RWPE2 (cell line): Measurements from ENCODE around the gene NRF1.

Experiments used
- ATAC-seq: fragments of 200-7000 bp; cut with Tn5 transposase; 3 replicates; pipeline ENCODE4 v1.9.1; 2021; ENCODE audit warnings: low read depth
- DNase-seq: peaks from one replicate; pipeline ENCODE4 v3.0.0-alpha.2; 2020; ENCODE audit warnings: low spot score
- H3K27ac ChIP-seq: fragments of 450-650 bp; 2 replicates; pipeline ENCODE4 v1.5.1; 2017; ENCODE audit warnings: mild to moderate bottlenecking; ENCODE audit not compliant: poor library complexity, severe bottlenecking
- H3K27me3 ChIP-seq: fragments of 250-450 bp; sonication (Bioruptor Pico); 2 replicates; pipeline ENCODE4 v1.5.1; 2021; ENCODE audit warnings: mild to moderate bottlenecking, moderate library complexity; ENCODE audit not compliant: insufficient read depth, poor library complexity, severe bottlenecking
- H3K36me3 ChIP-seq: fragments of 250-450 bp; sonication (Bioruptor Pico); 2 replicates; pipeline ENCODE4 v1.5.1; 2020; ENCODE audit warnings: low read depth, mild to moderate bottlenecking, moderate library complexity
- H3K4me1 ChIP-seq: fragments of 250-450 bp; sonication (Bioruptor Pico); 2 replicates; pipeline ENCODE4 v1.5.1; 2021; ENCODE audit warnings: mild to moderate bottlenecking, moderate library complexity; ENCODE audit not compliant: insufficient read depth, poor library complexity, severe bottlenecking
- H3K4me3 ChIP-seq: fragments of 250-450 bp; sonication (Bioruptor Pico); 2 replicates; pipeline ENCODE4 v1.5.1; 2021; ENCODE audit warnings: mild to moderate bottlenecking, moderate library complexity; ENCODE audit not compliant: severe bottlenecking
- H3K9me3 ChIP-seq: fragments of 250-450 bp; sonication (Bioruptor Pico); 2 replicates; pipeline ENCODE4 v1.5.1; 2021; ENCODE audit warnings: mild to moderate bottlenecking, moderate library complexity; ENCODE audit not compliant: severe bottlenecking
- CTCF ChIP-seq: fragments of 450-650 bp; IDR thresholded peaks from one replicate; pipeline ENCODE4 v1.5.1; 2017; ENCODE audit warnings: mild to moderate bottlenecking, moderate library complexity; ENCODE audit not compliant: poor library complexity, severe bottlenecking

Gene NRF1

GRCh38 chr7:129799350-129799955, 187.9 kb downstream of the NRF1 start:
- no peak for TF ChIP-seq CTCF
- ATAC-seq (no peak), DNase-seq (no peak)
- H3K9me3 ChIP-seq = no peaks in the 10 kb centered on the region
- no peaks in the 10 kb centered on the region for H3K4me1 ChIP-seq
- H3K27ac ChIP-seq = no peak overlapping the region
- H3K27me3 ChIP-seq = no peaks in the 10 kb centered on the region
- H3K36me3 ChIP-seq = no peaks in the 10 kb centered on the region
- H3K4me3 ChIP-seq = no peak overlapping the region

DNA sequence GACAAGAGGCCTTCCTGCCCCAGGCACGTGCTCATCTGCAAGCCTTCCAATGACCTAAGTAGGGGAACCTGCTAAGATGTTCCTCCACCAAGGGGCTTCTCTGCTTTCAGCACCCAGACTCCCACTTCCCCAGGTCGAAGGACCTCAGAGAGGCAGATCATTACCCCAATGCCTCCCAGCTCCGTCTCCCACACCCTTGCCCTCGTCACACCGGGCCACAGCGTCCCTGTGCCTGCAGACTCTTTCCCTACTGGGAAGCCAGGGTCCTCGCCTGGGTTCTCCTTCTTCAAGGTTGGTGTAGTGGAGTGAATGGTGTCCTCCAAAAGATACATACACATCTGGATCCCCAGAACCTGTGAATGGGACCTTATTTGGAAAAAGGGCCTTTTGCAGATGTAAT, 189.4 kb downstream of the NRF1 start:
- no peak for DNase-seq
- no peak for ATAC-seq
- Histone ChIP-seq H3K4me3 (no peak overlapping the region), H3K4me1 (no peaks in the 10 kb centered on the region), H3K36me3 (no peaks in the 10 kb centered on the region), H3K27ac (no peak overlapping the region), H3K9me3 (no peaks in the 10 kb centered on the region), H3K27me3 (no peaks in the 10 kb centered on the region)
- TF ChIP-seq CTCF = no peak

DNA sequence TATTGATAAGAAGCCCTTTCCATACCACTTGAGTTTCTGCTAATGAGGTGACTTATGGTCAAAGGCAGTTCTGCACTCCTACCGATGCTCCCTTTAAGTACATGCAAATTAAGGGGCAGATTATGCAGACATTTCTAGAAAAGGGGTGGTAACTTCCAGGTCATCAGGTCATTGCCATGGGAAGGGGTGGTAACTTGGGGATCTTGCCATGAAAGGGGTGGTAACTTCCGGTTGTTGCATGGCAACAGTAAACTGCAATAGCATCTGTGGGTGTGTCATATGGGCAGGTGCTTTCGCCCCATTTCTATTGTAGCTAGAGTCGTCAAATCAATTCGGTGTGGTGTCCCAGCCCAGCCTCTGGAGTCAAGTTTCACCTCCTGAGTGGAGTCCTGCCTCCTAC, 190.4 kb downstream of the NRF1 start:
- Histone ChIP-seq H3K9me3 (no peaks in the 10 kb centered on the region), H3K27me3 (no peaks in the 10 kb centered on the region), H3K27ac (no peak overlapping the region), H3K4me3 (no peak overlapping the region), H3K4me1 (no peaks in the 10 kb centered on the region), H3K36me3 (no peaks in the 10 kb centered on the region)
- no peak for DNase-seq
- TF ChIP-seq CTCF = no peak
- no peak for ATAC-seq

- ATAC-seq (no peak), DNase-seq (no peak)
- Histone ChIP-seq H3K9me3 (no peaks in the 10 kb centered on the region), H3K36me3 (no peaks in the 10 kb centered on the region), H3K4me3 (no peak overlapping the region), H3K27ac (no peak overlapping the region), H3K4me1 (no peaks in the 10 kb centered on the region), H3K27me3 (no peaks in the 10 kb centered on the region)
- no peak for TF ChIP-seq CTCF
These were observed 192.1 kb downstream of the NRF1 start for GRCh38 chr7:129803546-129804081.

GRCh38 chr7:129804111-129804889, 192.8 kb downstream of the NRF1 start:
- H3K9me3 ChIP-seq = no peaks in the 10 kb centered on the region
- no peaks in the 10 kb centered on the region for H3K4me1 ChIP-seq
- H3K27ac ChIP-seq = no peak overlapping the region
- no peak for DNase-seq
- TF ChIP-seq CTCF = no peak
- H3K36me3 ChIP-seq = no peaks in the 10 kb centered on the region
- ATAC-seq = no peak
- H3K4me3 ChIP-seq = no peak overlapping the region
- H3K27me3 ChIP-seq = no peaks in the 10 kb centered on the region
